ENCODE measurements around the gene PAFAH2. TPM values are rescaled to one million over a fixed set of nuclear protein-coding genes. Genes with fewer than 3 reads are reported as not detected.

The PAFAH2 gene
- 6.7 and 7.2 TPM in 2 replicates for total RNA-seq (2021)
- Bru-seq, nascent RNA, result percentile 50 among the genes with signal in this experiment
- percentile 52 among the genes with signal in this experiment for BruChase-seq, experiment 1, labeled RNA remaining after a 2-hour chase
- percentile 52 among the genes with signal in this experiment for BruChase-seq, experiment 2, labeled RNA remaining after a 6-hour chase
- long read RNA-seq, transcript PAFAH2-201 (11 exons, 3,581 nt), result major isoform, 12 of 14 reads
- long read RNA-seq, partial matches to known transcripts, result 0 of 14 reads
- long read RNA-seq, other reads (novel, unspliced or antisense), result 2 of 14 reads

DNA sequence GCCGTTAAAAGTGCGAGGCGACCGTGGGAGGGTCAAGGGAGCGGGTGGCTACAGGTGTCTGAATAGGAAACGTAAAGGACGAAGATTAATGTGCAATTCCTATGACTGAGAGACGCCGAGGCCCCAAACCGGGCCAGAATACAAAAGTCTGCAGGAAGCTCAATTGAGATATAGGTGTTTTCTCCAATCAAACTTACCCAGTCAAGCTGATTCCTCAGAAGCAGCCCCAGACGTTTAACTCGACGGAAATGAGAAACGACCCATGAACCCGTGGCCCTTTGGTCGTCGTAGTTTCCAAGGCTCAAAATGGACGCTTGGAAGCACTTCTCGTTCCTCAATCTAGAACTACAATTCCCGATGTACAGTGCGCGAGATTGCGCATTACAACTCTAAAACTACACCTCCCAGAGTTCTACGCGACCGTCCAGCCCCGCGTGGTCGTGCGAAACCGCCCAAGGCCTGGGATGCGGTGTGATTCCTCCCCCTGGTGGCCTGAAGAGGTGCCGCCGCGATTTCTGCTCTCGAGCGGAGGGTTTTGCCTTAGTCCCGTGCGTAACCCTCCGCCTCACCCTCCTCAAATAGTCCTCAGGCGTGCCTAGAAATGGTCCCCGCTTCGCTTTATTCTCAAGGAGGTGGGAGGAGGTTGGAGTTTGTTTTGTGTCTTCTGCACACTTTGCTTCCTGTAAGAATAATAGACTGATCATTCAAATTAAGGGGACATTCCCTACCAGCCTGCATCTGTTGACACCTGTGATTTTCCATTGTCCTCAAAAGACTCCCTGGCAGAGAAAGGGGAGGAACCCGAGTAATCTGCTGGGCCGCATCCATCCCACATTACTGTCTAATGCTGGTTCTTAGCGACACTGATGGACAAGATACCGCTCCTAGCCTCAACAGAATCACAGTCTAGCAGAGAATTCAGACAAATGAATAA lies at the start of gene PAFAH2:
Gene PAFAH2 (minus strand): TSS at position 236 of the 934 bp plus-strand sequence. CDS start 7,247 bp downstream, outside the sequence.
- intact Hi-C loops (cut with micrococcal nuclease; ENCODE audit: unreplicated experiment), result loop anchor here (1.0 to 10.0 kb wide), 2 partner anchors 106 to 163 kb away; no protein-coding TSS in a partner anchor
- H3K27ac ChIP-seq (ENCODE audit: low read depth, low read length, poor library complexity, severe bottlenecking), result peak within 1 kb of the TSS; percentile 79
- no TSS peak for BruUV-seq (replicated peaks)
- H3K9me3 ChIP-seq (ENCODE audit: low read depth, low read length, poor library complexity, severe bottlenecking), result no peaks in the 10 kb centered on the region
- POLR2A ChIA-PET (ENCODE audit: low non-redundant PET), result interaction anchor here (0.6 kb wide), 1 partner anchor 105 kb away, joined by 7 read pairs; no protein-coding TSS in a partner anchor
- peak within 1 kb of the TSS; percentile 66 for H3K4me3 ChIP-seq (ENCODE audit: low read depth, low read length, poor library complexity, severe bottlenecking)
- TF ChIP-seq, protein P1, sequence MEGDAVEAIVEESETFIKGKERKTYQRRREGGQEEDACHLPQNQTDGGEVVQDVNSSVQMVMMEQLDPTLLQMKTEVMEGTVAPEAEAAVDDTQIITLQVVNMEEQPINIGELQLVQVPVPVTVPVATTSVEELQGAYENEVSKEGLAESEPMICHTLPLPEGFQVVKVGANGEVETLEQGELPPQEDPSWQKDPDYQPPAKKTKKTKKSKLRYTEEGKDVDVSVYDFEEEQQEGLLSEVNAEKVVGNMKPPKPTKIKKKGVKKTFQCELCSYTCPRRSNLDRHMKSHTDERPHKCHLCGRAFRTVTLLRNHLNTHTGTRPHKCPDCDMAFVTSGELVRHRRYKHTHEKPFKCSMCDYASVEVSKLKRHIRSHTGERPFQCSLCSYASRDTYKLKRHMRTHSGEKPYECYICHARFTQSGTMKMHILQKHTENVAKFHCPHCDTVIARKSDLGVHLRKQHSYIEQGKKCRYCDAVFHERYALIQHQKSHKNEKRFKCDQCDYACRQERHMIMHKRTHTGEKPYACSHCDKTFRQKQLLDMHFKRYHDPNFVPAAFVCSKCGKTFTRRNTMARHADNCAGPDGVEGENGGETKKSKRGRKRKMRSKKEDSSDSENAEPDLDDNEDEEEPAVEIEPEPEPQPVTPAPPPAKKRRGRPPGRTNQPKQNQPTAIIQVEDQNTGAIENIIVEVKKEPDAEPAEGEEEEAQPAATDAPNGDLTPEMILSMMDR (conservative IDR thresholded peaks at IDR 0.05; ENCODE audit: low read depth, low read length), result peak; percentile 98
- no peak for TF ChIP-seq EZH2 (IDR thresholded peaks at IDR 0.05; ENCODE audit: borderline replicate concordance, low read depth, low read length, poor library complexity, severe bottlenecking)
- DNase-seq (ENCODE audit: low spot score), result peak; percentile 100
- CTCF ChIA-PET, result interaction anchor here (0.6 to 1.5 kb wide), 5 partner anchors 43 to 103 kb away, joined by 3 to 34 read pairs (median 4); no protein-coding TSS in a partner anchor
- H3K4me1 ChIP-seq (ENCODE audit: insufficient read depth, low read length, poor library complexity, severe bottlenecking), result peaks cover 13% of the 10 kb centered on the region
- no peaks in the 10 kb centered on the region for H3K36me3 ChIP-seq (ENCODE audit: insufficient read depth, low read length, poor library complexity, severe bottlenecking)
- H3K27me3 ChIP-seq (replicated peaks; ENCODE audit: insufficient read depth, low read depth, low read length, poor library complexity), result no peaks in the 10 kb centered on the region

DNA sequence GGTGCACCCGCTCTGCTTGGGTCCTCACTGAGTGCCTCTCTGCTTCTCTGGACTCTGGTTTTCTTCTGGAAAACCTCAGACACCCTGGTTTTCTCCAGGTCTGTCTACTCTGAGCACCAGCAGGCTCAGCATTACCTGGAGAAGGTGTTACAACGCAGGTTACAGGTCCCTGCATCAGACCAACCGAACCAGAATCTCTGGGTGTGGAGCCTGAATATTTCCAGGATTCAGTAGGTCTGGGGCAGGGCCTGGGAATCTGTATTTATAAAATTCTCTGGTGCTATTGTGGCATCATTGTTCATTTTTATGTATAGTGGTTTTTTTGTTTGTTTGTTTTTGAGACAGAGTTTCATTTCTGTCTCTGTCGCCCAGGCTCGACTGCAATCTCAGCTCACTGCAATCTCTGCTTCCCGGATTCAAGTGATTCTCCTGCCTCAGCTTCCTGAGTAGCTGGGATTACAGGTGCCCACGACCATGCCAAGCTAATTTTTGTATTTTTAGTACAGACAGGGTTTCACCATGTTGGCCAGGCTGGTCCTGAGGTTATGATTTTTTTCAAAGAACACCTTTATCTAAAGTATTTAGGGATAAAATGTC lies 49.5 kb upstream of the PAFAH2 start:
- ChIA-PET POLR2A (ENCODE audit: low non-redundant PET) (no interaction called here), CTCF (no interaction called here)
- no peaks in the 10 kb centered on the region for H3K36me3 ChIP-seq (ENCODE audit: insufficient read depth, low read length, poor library complexity, severe bottlenecking)
- DNase-seq (ENCODE audit: low spot score), result no peak
- intact Hi-C loops (cut with micrococcal nuclease; ENCODE audit: unreplicated experiment), result no loop called here
- no TSS peak for BruUV-seq (replicated peaks)
- no peak overlapping the region for H3K27ac ChIP-seq (ENCODE audit: low read depth, low read length, poor library complexity, severe bottlenecking)
- no peaks in the 10 kb centered on the region for H3K9me3 ChIP-seq (ENCODE audit: low read depth, low read length, poor library complexity, severe bottlenecking)
- H3K4me1 ChIP-seq (ENCODE audit: insufficient read depth, low read length, poor library complexity, severe bottlenecking), result no peaks in the 10 kb centered on the region
- no peak overlapping the region for H3K4me3 ChIP-seq (ENCODE audit: low read depth, low read length, poor library complexity, severe bottlenecking)
- peaks cover 93% of the 10 kb centered on the region for H3K27me3 ChIP-seq (replicated peaks; ENCODE audit: insufficient read depth, low read depth, low read length, poor library complexity)
- TF ChIP-seq EZH2 (IDR thresholded peaks at IDR 0.05; ENCODE audit: borderline replicate concordance, low read depth, low read length, poor library complexity, severe bottlenecking), result no peak
- TF ChIP-seq, protein P1 (conservative IDR thresholded peaks at IDR 0.05; ENCODE audit: low read depth, low read length), result no peak

Measured in A673 (cell line).